GM21528 (cell line): ENCODE results near the gene PEX5L.
A peak's percentile ranks its signal among the peaks of the same experiment; 100 is the strongest.

Experiments
- ATAC-seq: cut with Tn5 transposase; IDR thresholded peaks from one replicate; pipeline ENCODE4 v1.9.1; 2021; ENCODE audit warnings: mild to moderate bottlenecking, moderate library complexity; ENCODE audit not compliant: unreplicated experiment, low FRiP score

PEX5L gene

GRCh38 chr3:179853176-179853575, 183.6 kb downstream of the PEX5L start:
- no peak for ATAC-seq

- peak; percentile 70 for ATAC-seq
These were observed 184.4 kb downstream of the PEX5L start for GRCh38 chr3:179852142-179852905.

- no peak for ATAC-seq
These were observed 188.0 kb downstream of the PEX5L start for GRCh38 chr3:179848711-179849110.

GRCh38 chr3:179842061-179842460, 194.7 kb downstream of the PEX5L start:
- no peak for ATAC-seq

GRCh38 chr3:179840985-179841384, 195.8 kb downstream of the PEX5L start:
- ATAC-seq = no peak

- ATAC-seq = no peak
These were observed 199.4 kb downstream of the PEX5L start for GRCh38 chr3:179837374-179837773.

- ATAC-seq = no peak
These were observed 203.4 kb downstream of the PEX5L start for GRCh38 chr3:179833294-179833693.

- ATAC-seq = no peak
These were observed 204.3 kb downstream of the PEX5L start for GRCh38 chr3:179832333-179832854.

GRCh38 chr3:179829401-179829800, 207.3 kb downstream of the PEX5L start:
- ATAC-seq = no peak

- ATAC-seq = no peak
These were observed 208.0 kb downstream of the PEX5L start for GRCh38 chr3:179828738-179829137.

- no peak for ATAC-seq
These were observed 210.5 kb downstream of the PEX5L start for GRCh38 chr3:179826247-179826637.

- no peak for ATAC-seq
These were observed 211.1 kb downstream of the PEX5L start for GRCh38 chr3:179825527-179826246.

GRCh38 chr3:179822296-179822695, 214.4 kb downstream of the PEX5L start:
- no peak for ATAC-seq

GRCh38 chr3:179819379-179819778, 217.4 kb downstream of the PEX5L start:
- no peak for ATAC-seq

GRCh38 chr3:179812096-179812382, 224.7 kb downstream of the PEX5L start:
- no peak for ATAC-seq

- ATAC-seq = peak; percentile 90
These were observed 225.2 kb downstream of the PEX5L start for GRCh38 chr3:179811321-179812095.

- no peak for ATAC-seq
These were observed 227.1 kb downstream of the PEX5L start for GRCh38 chr3:179809639-179810038.

- ATAC-seq = no peak
These were observed 229.1 kb downstream of the PEX5L start for GRCh38 chr3:179807588-179807987.

- no peak for ATAC-seq
These were observed 230.6 kb downstream of the PEX5L start for GRCh38 chr3:179806177-179806576.

GRCh38 chr3:179801856-179802255, 234.9 kb downstream of the PEX5L start:
- no peak for ATAC-seq

GRCh38 chr3:179801263-179801662, 235.5 kb downstream of the PEX5L start:
- ATAC-seq = no peak
